GM19397 (cell line): ENCODE measurements around the gene CSNK1D.
A peak's percentile ranks its signal among the peaks of the same experiment; 100 is the strongest.
"Not testable (repeated sequence)": the region's sequence is repeated elsewhere in the genome, so short reads cannot be mapped to it uniquely, and the experiment has no call there.

Experiments used
- ATAC-seq: cut with Tn5 transposase; IDR thresholded peaks from one replicate; pipeline ENCODE4 v1.9.1; 2021; ENCODE audit warnings: mild to moderate bottlenecking, moderate library complexity; ENCODE audit not compliant: unreplicated experiment

CSNK1D gene

GRCh38 chr17:82275326-82275725 lies 1.8 kb upstream of the CSNK1D start:
- no peak for ATAC-seq

- no peak for ATAC-seq
Observed at GRCh38 chr17:82274134-82275020, 877 bp upstream of the CSNK1D start.

- peak; percentile 15 for ATAC-seq
Observed at GRCh38 chr17:82272495-82273326, 789 bp downstream of the CSNK1D start.

GRCh38 chr17:82271401-82271800 lies 2.1 kb downstream of the CSNK1D start:
- no peak for ATAC-seq

GRCh38 chr17:82270651-82271050 lies 2.8 kb downstream of the CSNK1D start:
- ATAC-seq = no peak

- ATAC-seq = no peak
Observed at GRCh38 chr17:82269882-82270500, 3.5 kb downstream of the CSNK1D start.

- ATAC-seq = no peak
Observed at GRCh38 chr17:82269138-82269881, 4.2 kb downstream of the CSNK1D start.

- no peak for ATAC-seq
Observed at GRCh38 chr17:82267575-82268379, 5.7 kb downstream of the CSNK1D start.

GRCh38 chr17:82266142-82266541 lies 7.4 kb downstream of the CSNK1D start:
- ATAC-seq = no peak

- no peak for ATAC-seq
Observed at GRCh38 chr17:82263641-82264040, 9.9 kb downstream of the CSNK1D start.

- ATAC-seq = no peak
Observed at GRCh38 chr17:82262344-82262743, 11.2 kb downstream of the CSNK1D start.

GRCh38 chr17:82259972-82260961 lies 13.2 kb downstream of the CSNK1D start:
- not testable (repeated sequence) for ATAC-seq

- ATAC-seq = no peak
Observed at GRCh38 chr17:82258555-82258954, 14.9 kb downstream of the CSNK1D start.

- no peak for ATAC-seq
Observed at GRCh38 chr17:82257473-82257872, 16.0 kb downstream of the CSNK1D start.

- ATAC-seq = no peak
Observed at GRCh38 chr17:82256242-82256885, 17.1 kb downstream of the CSNK1D start.

- no peak for ATAC-seq
Observed at GRCh38 chr17:82255402-82255972, 18.0 kb downstream of the CSNK1D start.

- not testable (repeated sequence) for ATAC-seq
Observed at GRCh38 chr17:82254746-82255145, 18.8 kb downstream of the CSNK1D start.

GRCh38 chr17:82254096-82254495 lies 19.4 kb downstream of the CSNK1D start:
- ATAC-seq = not testable (repeated sequence)
